GM10248 (cell line): ENCODE results near the gene DUSP28.

Experiments used
- CTCF ChIA-PET: fragments of 300-600 bp; sonication (Branson Sonifier 250); formaldehyde crosslinking; extraction: SDS; loops from one replicate; lab custom pipeline; 2021; ENCODE audit warnings: antibody characterized with exemption; lab: Yijun Ruan, JAX
- POLR2A ChIA-PET: fragments of 350-650 bp; sonication (Branson Sonifier 250); formaldehyde crosslinking; extraction: SDS; loops from one replicate; lab custom pipeline; 2020; ENCODE audit warnings: antibody characterized with exemption; lab: Yijun Ruan, JAX
- DNase-seq: peaks from one replicate; pipeline ENCODE4 v3.0.0; 2012; ENCODE audit errors: extremely low spot score
- CTCF ChIP-seq: IDR thresholded peaks from 2 replicates; pipeline ENCODE4 v1.5.1; 2012; ENCODE audit warnings: mild to moderate bottlenecking, low read depth; ENCODE audit errors: extremely low read depth, missing control alignments, control extremely low read depth

Gene DUSP28

GRCh38 chr2:240584486-240585031 lies 24.4 kb downstream of the DUSP28 start:
- CTCF ChIA-PET, result interaction anchor here (1.0 to 8.6 kb wide), 5 partner anchors 9 to 71 kb away, joined by 3 to 167 read pairs (median 9); no protein-coding TSS in a partner anchor
- TF ChIP-seq CTCF, result no peak
- POLR2A ChIA-PET, result interaction anchor here (1.0 to 3.6 kb wide), 5 partner anchors 16 to 37 kb away, joined by 4 to 34 read pairs (median 6); partner anchors contain the start of gene RNPEPL1
- DNase-seq, result peak; percentile 79

DNA sequence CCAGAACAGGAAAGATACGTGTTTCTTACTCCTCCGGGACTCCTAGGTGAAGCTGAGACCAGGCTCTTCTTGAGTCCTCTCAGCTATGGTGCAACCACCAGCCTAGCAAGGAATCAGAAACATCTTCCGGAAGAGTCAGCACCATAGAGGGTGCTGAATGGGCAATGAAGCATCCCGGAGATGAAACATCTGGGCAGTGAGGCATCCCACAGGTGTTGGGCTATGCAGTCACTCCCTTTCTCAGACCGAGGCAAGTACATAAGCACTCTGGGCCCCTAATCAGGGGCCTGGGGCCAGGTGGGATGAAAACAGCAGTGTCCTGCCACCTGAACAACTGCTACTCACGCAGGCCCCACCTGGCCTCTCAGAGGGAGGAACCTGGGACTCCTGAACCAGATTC lies 24.9 kb downstream of the DUSP28 start:
- TF ChIP-seq CTCF, result no peak
- CTCF ChIA-PET, result interaction anchor here (1.0 to 8.6 kb wide), 6 partner anchors 9 to 71 kb away, joined by 3 to 167 read pairs (median 6); no protein-coding TSS in a partner anchor
- POLR2A ChIA-PET, result interaction anchor here (1.0 to 3.6 kb wide), 6 partner anchors 16 to 37 kb away, joined by 4 to 34 read pairs (median 6); partner anchors contain the start of gene RNPEPL1
- no peak for DNase-seq

- no peak for TF ChIP-seq CTCF
- ChIA-PET POLR2A (interaction anchor here (0.5 to 3.6 kb wide), 9 partner anchors 10 to 295 kb away, joined by 3 to 34 read pairs (median 6); partner anchors contain the start of gene RNPEPL1), CTCF (interaction anchor here (1.0 to 8.6 kb wide), 7 partner anchors 8 to 493 kb away, joined by 3 to 167 read pairs (median 4); no protein-coding TSS in a partner anchor)
- no peak for DNase-seq
Observed at GRCh38 chr2:240585681-240586197, 25.6 kb downstream of the DUSP28 start.

- ChIA-PET CTCF (interaction anchor here (1.0 to 8.6 kb wide), 6 partner anchors 9 to 492 kb away, joined by 3 to 167 read pairs (median 4); no protein-coding TSS in a partner anchor), POLR2A (interaction anchor here (0.5 to 3.6 kb wide), 9 partner anchors 10 to 294 kb away, joined by 3 to 34 read pairs (median 6); partner anchors contain the start of gene RNPEPL1)
- no peak for TF ChIP-seq CTCF
- peak; percentile 95 for DNase-seq
Observed at GRCh38 chr2:240586198-240586918, 26.2 kb downstream of the DUSP28 start, which contains the start of gene CAPN10. Gene CAPN10 (plus strand): TSS chr2:240586734. CDS start chr2:240586912, 178 bp downstream.

DNA sequence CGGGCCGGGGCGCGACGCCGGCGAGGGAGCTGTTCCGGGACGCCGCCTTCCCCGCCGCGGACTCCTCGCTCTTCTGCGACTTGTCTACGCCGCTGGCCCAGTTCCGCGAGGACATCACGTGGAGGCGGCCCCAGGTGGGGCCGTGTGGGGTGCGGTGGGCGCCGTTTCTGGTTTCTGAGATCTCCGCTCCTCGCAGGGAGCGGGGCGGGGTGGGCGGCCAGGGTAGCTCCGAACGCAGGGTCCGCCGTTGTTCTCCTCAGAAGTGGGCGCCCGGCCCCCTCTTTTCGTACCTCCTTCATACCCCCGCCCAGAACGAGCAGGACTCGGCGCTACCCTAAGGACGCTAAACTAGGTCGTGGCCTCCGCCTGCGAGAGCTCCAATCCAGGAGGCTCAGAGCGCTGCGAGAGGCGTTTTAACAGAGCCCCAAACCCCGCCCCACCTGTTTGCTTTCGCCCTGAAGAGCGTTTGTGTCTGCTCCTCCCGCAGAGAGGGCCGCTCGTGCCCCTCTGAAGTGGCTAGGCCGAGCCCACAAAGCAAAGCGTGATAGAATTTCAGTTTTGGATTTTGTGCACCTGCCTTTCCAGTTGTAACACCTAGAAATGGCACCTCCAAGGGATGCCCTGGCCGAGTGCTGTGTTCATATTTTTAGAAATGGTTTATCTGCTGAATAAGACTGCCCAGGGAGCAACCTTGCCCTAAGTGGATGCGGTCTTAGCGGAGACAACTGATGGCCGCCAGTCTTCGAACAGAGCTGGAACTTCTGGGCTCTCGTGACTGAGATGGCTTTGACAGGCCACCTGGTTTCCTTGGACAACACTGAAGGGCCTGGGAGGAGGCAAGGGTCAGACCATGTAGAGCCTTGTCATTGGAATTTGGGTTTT lies 27.0 kb downstream of the DUSP28 start:
- CTCF ChIA-PET, result interaction anchor here (1.0 to 8.6 kb wide), 6 partner anchors 9 to 491 kb away, joined by 3 to 167 read pairs (median 4); no protein-coding TSS in a partner anchor
- peak; percentile 60 for DNase-seq
- TF ChIP-seq CTCF, result no peak
- POLR2A ChIA-PET, result interaction anchor here (0.9 to 3.6 kb wide), 7 partner anchors 11 to 73 kb away, joined by 3 to 34 read pairs (median 6); partner anchors contain the start of gene RNPEPL1
